ENCODE data around the gene RNF19B. TPM values are rescaled to one million over a fixed set of nuclear protein-coding genes. Genes with fewer than 3 reads are reported as not detected.
"Not testable (repeated sequence)": the region's sequence is repeated elsewhere in the genome, so short reads cannot be mapped to it uniquely, and the experiment has no call there.

RNF19B gene
- total RNA-seq, 5 donors from 2014 or later (not counting 1 experiment from before 2014, with no cell fraction given), result 28.7 to 44.8 (median 30.3) TPM

GRCh38 chr1:32917521-32917920, 47.1 kb downstream of the RNF19B start:
- no CpG with 5 or more reads among the region's 7 CpGs for WGBS (ENCODE audit: insufficient coverage)
- H3K27me3 Mint-ChIP-seq, result peaks cover 40 to 49% of the 10 kb centered on the region in 2 donors
- no peaks in the 10 kb centered on the region for H3K9me3 Mint-ChIP-seq
- no peaks in the 10 kb centered on the region for H3K36me3 Mint-ChIP-seq
- no peaks in the 10 kb centered on the region for H3K9me3 ChIP-seq
- peaks cover 13 to 42% of the 10 kb centered on the region in 2 experiments for H3K27me3 ChIP-seq (replicated peaks in 1 of 2; ENCODE audit: control insufficient read depth in 2 of 2, extremely low read depth in 1 of 2, insufficient read depth in 2 of 2, low read length in 1 of 2)
- H3K36me3 ChIP-seq (ENCODE audit: control insufficient read depth in 2 of 2, extremely low read depth in 1 of 2, insufficient read depth in 1 of 2, low read length in 1 of 2), result no peaks in the 10 kb centered on the region
- no peak overlapping the region for H3K4me3 ChIP-seq (ENCODE audit: control insufficient read depth in 1 of 2, extremely low read depth in 1 of 2, low read length in 1 of 2)
- H3K27ac Mint-ChIP-seq, result no peak overlapping the region
- H3K27ac ChIP-seq (ENCODE audit: low read length), result no peak overlapping the region
- H3K4me3 Mint-ChIP-seq, result no peak overlapping the region
- peaks cover 5 to 7% (median 6%) of the 10 kb centered on the region in 3 donors for H3K4me1 Mint-ChIP-seq
- ATAC-seq (replicated peaks in 1 of 4) (no peak), DNase-seq (no peak)
- H3K4me1 ChIP-seq (ENCODE audit: control insufficient read depth in 1 of 2, extremely low read depth in 1 of 2, insufficient read depth in 2 of 2, low read length in 2 of 2), result peaks cover 0 to 5% of the 10 kb centered on the region in 2 experiments
- ChIA-PET POLR2A (no interaction called here), CTCF (no interaction called here)

- ATAC-seq (replicated peaks in 1 of 4), result no peak
- H3K4me3 ChIP-seq (ENCODE audit: control insufficient read depth in 1 of 2, extremely low read depth in 1 of 2, low read length in 1 of 2), result no peak overlapping the region
- Mint-ChIP-seq H3K4me3 (no peak overlapping the region), H3K27me3 (peaks cover 26 to 35% of the 10 kb centered on the region in 2 donors), H3K27ac (no peak overlapping the region), H3K36me3 (no peaks in the 10 kb centered on the region), H3K9me3 (no peaks in the 10 kb centered on the region), H3K4me1 (peaks cover 5 to 7% (median 6%) of the 10 kb centered on the region in 3 donors)
- peaks cover 0 to 5% of the 10 kb centered on the region in 2 experiments for H3K4me1 ChIP-seq (ENCODE audit: control insufficient read depth in 1 of 2, extremely low read depth in 1 of 2, insufficient read depth in 2 of 2, low read length in 2 of 2)
- DNase-seq, result no peak
- no peak overlapping the region for H3K27ac ChIP-seq (ENCODE audit: low read length)
- no peaks in the 10 kb centered on the region for H3K36me3 ChIP-seq (ENCODE audit: control insufficient read depth in 2 of 2, extremely low read depth in 1 of 2, insufficient read depth in 1 of 2, low read length in 1 of 2)
- peaks cover 13 to 28% of the 10 kb centered on the region in 2 experiments for H3K27me3 ChIP-seq (replicated peaks in 1 of 2; ENCODE audit: control insufficient read depth in 2 of 2, extremely low read depth in 1 of 2, insufficient read depth in 2 of 2, low read length in 1 of 2)
- ChIA-PET CTCF (interaction anchor here in 1 of 2 donors (0.8 kb wide), 1 partner anchor 17 kb away, joined by 3 read pairs; no protein-coding TSS in a partner anchor), POLR2A (interaction anchor here in 1 of 2 donors (0.7 kb wide), 1 partner anchor 42 kb away, joined by 3 read pairs; no protein-coding TSS in a partner anchor)
- WGBS (ENCODE audit: insufficient coverage), result 95% methylated on average over 4 of the region's 12 CpGs
- no peaks in the 10 kb centered on the region for H3K9me3 ChIP-seq
These were observed 48.6 kb downstream of the RNF19B start for GRCh38 chr1:32915766-32916706.

- POLR2A ChIA-PET, result no interaction called here
- CTCF ChIA-PET, result no interaction called here
- no peaks in the 10 kb centered on the region for H3K9me3 ChIP-seq
- no peaks in the 10 kb centered on the region for H3K4me1 ChIP-seq (ENCODE audit: control insufficient read depth in 1 of 2, extremely low read depth in 1 of 2, insufficient read depth in 2 of 2, low read length in 2 of 2)
- H3K36me3 Mint-ChIP-seq, result no peaks in the 10 kb centered on the region
- DNase-seq (no peak), ATAC-seq (replicated peaks in 1 of 4) (no peak)
- WGBS (ENCODE audit: insufficient coverage), result no CpG with 5 or more reads among the region's 5 CpGs
- H3K27ac Mint-ChIP-seq, result no peak overlapping the region
- H3K4me3 ChIP-seq (ENCODE audit: control insufficient read depth in 1 of 2, extremely low read depth in 1 of 2, low read length in 1 of 2), result no peak overlapping the region
- no peaks in the 10 kb centered on the region for H3K9me3 Mint-ChIP-seq
- no peaks in the 10 kb centered on the region for H3K27me3 Mint-ChIP-seq
- no peak overlapping the region for H3K27ac ChIP-seq (ENCODE audit: low read length)
- H3K4me3 Mint-ChIP-seq, result no peak overlapping the region
- peaks cover 0 to 8% of the 10 kb centered on the region in 2 experiments for H3K27me3 ChIP-seq (replicated peaks in 1 of 2; ENCODE audit: control insufficient read depth in 2 of 2, extremely low read depth in 1 of 2, insufficient read depth in 2 of 2, low read length in 1 of 2)
- no peaks in the 10 kb centered on the region for H3K4me1 Mint-ChIP-seq
- no peaks in the 10 kb centered on the region for H3K36me3 ChIP-seq (ENCODE audit: control insufficient read depth in 2 of 2, extremely low read depth in 1 of 2, insufficient read depth in 1 of 2, low read length in 1 of 2)
These were observed 54.3 kb downstream of the RNF19B start for GRCh38 chr1:32910319-32910718.

GRCh38 chr1:32907435-32907834, 57.2 kb downstream of the RNF19B start:
- H3K27ac Mint-ChIP-seq, result no peak overlapping the region
- peaks cover 3 to 16% of the 10 kb centered on the region in 2 experiments for H3K27me3 ChIP-seq (replicated peaks in 1 of 2; ENCODE audit: control insufficient read depth in 2 of 2, extremely low read depth in 1 of 2, insufficient read depth in 2 of 2, low read length in 1 of 2)
- no peak overlapping the region for H3K4me3 Mint-ChIP-seq
- no peak overlapping the region for H3K4me3 ChIP-seq (ENCODE audit: control insufficient read depth in 1 of 2, extremely low read depth in 1 of 2, low read length in 1 of 2)
- ChIA-PET CTCF (no interaction called here), POLR2A (no interaction called here)
- H3K9me3 Mint-ChIP-seq, result no peaks in the 10 kb centered on the region
- peaks cover 0 to 3% (median 0%) of the 10 kb centered on the region in 3 donors for H3K4me1 Mint-ChIP-seq
- no peaks in the 10 kb centered on the region for H3K4me1 ChIP-seq (ENCODE audit: control insufficient read depth in 1 of 2, extremely low read depth in 1 of 2, insufficient read depth in 2 of 2, low read length in 2 of 2)
- peaks cover 9 to 12% of the 10 kb centered on the region in 2 donors for H3K27me3 Mint-ChIP-seq
- no peaks in the 10 kb centered on the region for H3K36me3 ChIP-seq (ENCODE audit: control insufficient read depth in 2 of 2, extremely low read depth in 1 of 2, insufficient read depth in 1 of 2, low read length in 1 of 2)
- no peaks in the 10 kb centered on the region for H3K36me3 Mint-ChIP-seq
- no peaks in the 10 kb centered on the region for H3K9me3 ChIP-seq
- 49% methylated on average over 4 of the region's 4 CpGs for WGBS (ENCODE audit: insufficient coverage)
- H3K27ac ChIP-seq (ENCODE audit: low read length), result no peak overlapping the region
- DNase-seq (no peak), ATAC-seq (replicated peaks in 1 of 4) (no peak)

GRCh38 chr1:32906654-32907053, 58.0 kb downstream of the RNF19B start:
- CTCF ChIA-PET, result interaction anchor here (0.5 to 0.7 kb wide), 2 partner anchors 8 to 75 kb away, joined by 3 to 6 read pairs; no protein-coding TSS in a partner anchor
- H3K27me3 Mint-ChIP-seq, result peaks cover 15 to 19% of the 10 kb centered on the region in 2 donors
- peaks cover 0 to 2% of the 10 kb centered on the region in 2 experiments for H3K4me1 ChIP-seq (ENCODE audit: control insufficient read depth in 1 of 2, extremely low read depth in 1 of 2, insufficient read depth in 2 of 2, low read length in 2 of 2)

GRCh38 chr1:32905588-32905987, 59.0 kb downstream of the RNF19B start:
- H3K9me3 ChIP-seq; H3K27ac Mint-ChIP-seq; H3K4me1 Mint-ChIP-seq; H3K36me3 Mint-ChIP-seq; H3K4me1 ChIP-seq (ENCODE audit: control insufficient read depth in 1 of 2, extremely low read depth in 1 of 2, insufficient read depth in 2 of 2, low read length in 2 of 2); CTCF ChIA-PET; ATAC-seq (replicated peaks in 1 of 4); H3K4me3 ChIP-seq (ENCODE audit: control insufficient read depth in 1 of 2, extremely low read depth in 1 of 2, low read length in 1 of 2); H3K4me3 Mint-ChIP-seq; DNase-seq; H3K36me3 ChIP-seq (ENCODE audit: control insufficient read depth in 2 of 2, extremely low read depth in 1 of 2, insufficient read depth in 1 of 2, low read length in 1 of 2); H3K27ac ChIP-seq (ENCODE audit: low read length); H3K9me3 Mint-ChIP-seq: not testable (repeated sequence)
- POLR2A ChIA-PET, result interaction anchor here in 1 of 2 donors (0.7 kb wide), 1 partner anchor 91 kb away, joined by 4 read pairs; no protein-coding TSS in a partner anchor
- WGBS (ENCODE audit: insufficient coverage), result 81% methylated on average over 9 of the region's 10 CpGs
- peaks cover 20 to 24% of the 10 kb centered on the region in 2 donors for H3K27me3 Mint-ChIP-seq
- H3K27me3 ChIP-seq (replicated peaks in 1 of 2; ENCODE audit: control insufficient read depth in 2 of 2, extremely low read depth in 1 of 2, insufficient read depth in 2 of 2, low read length in 1 of 2), result peaks cover 7 to 31% of the 10 kb centered on the region in 2 experiments

More at GRCh38 chr1:32906654-32907053, 58.0 kb downstream of the RNF19B start:
- Mint-ChIP-seq H3K36me3 (no peaks in the 10 kb centered on the region), H3K27ac (no peak overlapping the region), H3K9me3 (no peaks in the 10 kb centered on the region), H3K4me1 (peaks cover 3 to 7% (median 5%) of the 10 kb centered on the region in 3 donors), H3K4me3 (no peak overlapping the region)
- H3K36me3 ChIP-seq (ENCODE audit: control insufficient read depth in 2 of 2, extremely low read depth in 1 of 2, insufficient read depth in 1 of 2, low read length in 1 of 2), result no peaks in the 10 kb centered on the region
- ATAC-seq (replicated peaks in 1 of 4) (no peak), DNase-seq (no peak)
- no peak overlapping the region for H3K4me3 ChIP-seq (ENCODE audit: control insufficient read depth in 1 of 2, extremely low read depth in 1 of 2, low read length in 1 of 2)
- H3K9me3 ChIP-seq, result no peaks in the 10 kb centered on the region
- H3K27ac ChIP-seq (ENCODE audit: low read length), result no peak overlapping the region
- POLR2A ChIA-PET, result interaction anchor here in 1 of 2 donors (0.6 kb wide), 1 partner anchor 28 kb away, joined by 3 read pairs; no protein-coding TSS in a partner anchor
- H3K27me3 ChIP-seq (replicated peaks in 1 of 2; ENCODE audit: control insufficient read depth in 2 of 2, extremely low read depth in 1 of 2, insufficient read depth in 2 of 2, low read length in 1 of 2), result peaks cover 7 to 24% of the 10 kb centered on the region in 2 experiments
- 100% methylated on average over 1 of the region's 7 CpGs for WGBS (ENCODE audit: insufficient coverage)

Measured in T-cell (primary cell).